Hematopoietic multipotent progenitor cell treated with erythropoietin and hydrocortisone succinate and interleukin-3 and kit ligand, for 8 days (in vitro differentiated cells): ENCODE measurements around the gene RASGEF1C.

Experiments
- DNase-seq: peaks from one replicate; pipeline ENCODE4 v3.0.0-alpha.2; 2015

Gene RASGEF1C

DNA sequence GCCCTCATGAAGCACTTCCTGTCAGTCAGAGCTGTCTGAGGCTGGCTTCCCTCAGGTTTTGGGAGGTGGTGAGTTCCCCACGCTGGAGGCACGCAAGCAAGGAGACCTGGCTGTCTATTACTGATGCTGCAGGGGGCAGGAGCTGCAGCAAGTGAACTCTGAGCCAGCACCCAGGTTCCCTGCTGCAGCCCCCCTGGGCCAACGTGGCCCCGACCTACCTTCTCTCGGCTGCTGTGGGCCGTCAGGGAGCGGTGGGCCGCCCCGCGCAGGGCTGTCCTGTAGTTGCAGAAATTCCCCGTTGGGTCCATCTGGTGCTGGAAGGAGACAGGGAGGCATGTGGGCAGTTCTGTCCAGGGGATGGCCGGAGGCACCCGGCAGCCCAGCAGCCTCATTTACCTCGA is 90.6 kb downstream of the RASGEF1C start:
- no peak for DNase-seq

DNA sequence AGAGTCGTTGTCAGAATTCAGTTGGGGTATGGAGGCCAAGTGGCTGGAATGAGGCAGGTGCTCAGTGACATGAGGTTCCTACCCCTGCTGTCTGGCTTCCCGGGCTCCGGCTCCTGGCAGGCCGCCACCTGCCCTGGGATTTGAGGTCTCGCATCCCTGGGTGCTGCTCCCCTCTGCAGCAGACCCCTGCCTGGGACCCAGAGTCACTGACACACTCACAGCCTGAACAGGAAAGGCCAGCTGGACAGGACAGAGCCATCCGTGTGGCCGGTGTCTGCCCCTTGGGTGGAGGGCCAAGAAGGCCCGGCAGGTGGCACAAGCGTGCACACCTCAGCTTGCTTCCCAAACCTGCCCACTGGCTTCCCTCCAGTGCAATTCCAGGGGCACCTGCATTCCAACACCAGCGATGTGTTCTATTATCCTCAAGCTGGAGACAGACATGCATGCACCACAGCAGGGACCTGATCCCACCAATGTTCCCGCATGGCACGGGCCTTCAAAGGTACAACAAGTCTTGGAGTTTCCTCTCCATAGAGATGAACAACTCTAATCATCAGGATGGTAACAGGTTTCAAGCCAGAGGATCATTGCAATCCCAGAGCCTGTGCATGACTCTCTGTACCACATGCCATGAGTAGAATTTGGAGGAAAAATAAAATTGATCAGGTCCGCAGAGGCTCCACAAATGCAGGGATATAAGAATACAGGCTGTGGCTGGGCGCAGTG is 91.8 kb downstream of the RASGEF1C start:
- DNase-seq: no peak

- DNase-seq: no peak
These were observed 92.7 kb downstream of the RASGEF1C start for GRCh38 chr5:180116077-180116999.

- no peak for DNase-seq
These were observed 93.5 kb downstream of the RASGEF1C start for GRCh38 chr5:180115326-180116076.

DNA sequence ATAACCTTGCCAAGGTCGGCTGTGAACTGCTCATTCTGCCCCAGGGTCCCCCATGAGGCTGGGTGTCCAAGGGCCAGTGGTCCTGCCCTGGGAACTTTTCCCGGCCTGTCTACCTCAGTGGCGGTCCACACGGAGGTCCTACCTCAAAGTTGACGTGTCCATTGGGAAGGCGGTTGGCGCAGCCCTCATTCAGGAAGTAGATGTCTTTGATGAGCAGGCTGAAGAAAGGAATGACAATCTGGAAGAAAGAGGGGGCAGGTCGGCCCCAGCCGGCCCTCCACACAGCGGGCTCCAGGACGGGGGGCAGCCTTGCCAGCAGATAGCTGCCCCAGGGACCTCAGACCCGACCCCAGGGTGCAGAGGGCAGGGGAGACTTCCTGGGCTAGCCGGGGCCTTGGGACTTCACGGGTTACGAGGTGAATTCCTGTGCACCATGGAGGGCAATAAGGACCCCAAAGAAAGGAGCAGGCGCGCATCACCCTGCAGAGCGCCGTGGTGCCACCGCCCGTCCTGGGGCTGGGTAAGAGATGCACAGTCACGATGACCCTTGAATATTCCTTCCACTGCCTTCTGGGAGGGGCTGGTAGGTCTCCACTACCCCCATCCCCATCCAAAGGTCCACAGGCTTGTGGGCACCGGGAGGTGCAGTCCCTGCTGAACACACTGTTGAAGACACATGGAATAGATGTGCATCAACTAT is 94.6 kb downstream of the RASGEF1C start:
- DNase-seq: no peak

DNA sequence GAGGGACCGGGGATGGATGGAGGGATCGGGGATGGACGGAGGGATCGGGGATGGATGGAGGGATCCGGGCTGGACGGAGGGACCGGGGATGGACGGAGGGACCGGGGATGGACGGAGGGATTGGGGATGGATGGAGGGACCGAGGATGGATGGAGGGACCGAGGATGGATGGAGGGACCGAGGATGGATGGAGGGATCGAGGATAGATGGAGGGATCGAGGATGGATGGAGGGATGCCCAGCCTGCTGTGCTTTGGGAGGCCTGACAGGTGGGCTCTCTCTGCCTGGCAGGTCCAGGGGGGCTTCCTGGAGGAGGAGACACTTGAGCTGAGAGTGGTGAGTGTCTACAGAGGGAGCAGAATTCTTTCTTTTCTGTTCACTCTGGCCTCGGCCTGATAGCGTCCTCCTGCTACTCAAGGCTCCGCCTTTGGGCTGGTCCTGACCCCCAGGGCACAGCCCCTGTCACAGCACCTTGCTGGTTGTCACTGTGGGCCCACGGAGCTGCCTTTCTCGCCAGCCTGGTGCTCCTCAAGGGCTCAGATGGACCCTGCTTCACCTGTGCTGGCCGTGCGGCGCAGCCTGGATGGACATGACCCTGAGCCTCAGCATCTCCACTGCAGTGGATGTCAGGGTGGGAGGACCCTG is 95.2 kb downstream of the RASGEF1C start:
- DNase-seq: no peak

- DNase-seq: no peak
These were observed 96.7 kb downstream of the RASGEF1C start for GRCh38 chr5:180112181-180112861.

DNA sequence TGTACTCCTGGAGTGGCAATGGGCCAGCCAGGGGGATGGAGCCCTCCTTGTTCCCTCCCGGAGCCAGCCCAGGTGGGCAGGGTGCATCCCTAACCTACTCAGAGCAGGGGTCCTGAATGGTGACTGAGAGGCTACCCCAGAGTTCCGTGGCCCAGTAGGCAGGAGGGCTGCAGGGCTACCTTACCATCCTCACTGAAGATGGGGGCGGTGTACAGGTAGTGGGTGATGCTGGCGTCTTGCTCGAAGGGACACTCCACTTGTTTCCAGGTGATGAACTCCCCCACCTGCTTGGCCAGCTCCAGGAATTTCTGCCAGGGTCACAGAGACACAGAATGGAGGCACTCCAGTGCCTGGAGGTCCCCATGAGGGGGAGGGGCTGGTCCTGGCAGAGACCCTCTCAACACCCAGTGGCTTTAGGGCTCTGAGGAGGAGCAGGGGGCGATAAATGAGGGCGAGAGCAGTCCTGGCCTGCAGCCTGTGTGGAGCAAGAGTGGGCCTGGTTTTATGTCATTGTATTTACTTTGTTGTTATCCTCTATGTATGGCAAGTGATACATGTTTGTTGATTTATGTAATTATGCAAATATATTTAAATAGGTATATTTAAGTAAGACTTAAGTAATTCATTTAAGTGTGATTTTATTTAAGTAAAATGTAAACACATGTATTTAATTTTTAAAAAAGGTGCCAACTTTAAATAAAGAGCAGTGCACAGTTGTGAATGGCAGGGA is 97.6 kb downstream of the RASGEF1C start:
- DNase-seq: no peak

DNA sequence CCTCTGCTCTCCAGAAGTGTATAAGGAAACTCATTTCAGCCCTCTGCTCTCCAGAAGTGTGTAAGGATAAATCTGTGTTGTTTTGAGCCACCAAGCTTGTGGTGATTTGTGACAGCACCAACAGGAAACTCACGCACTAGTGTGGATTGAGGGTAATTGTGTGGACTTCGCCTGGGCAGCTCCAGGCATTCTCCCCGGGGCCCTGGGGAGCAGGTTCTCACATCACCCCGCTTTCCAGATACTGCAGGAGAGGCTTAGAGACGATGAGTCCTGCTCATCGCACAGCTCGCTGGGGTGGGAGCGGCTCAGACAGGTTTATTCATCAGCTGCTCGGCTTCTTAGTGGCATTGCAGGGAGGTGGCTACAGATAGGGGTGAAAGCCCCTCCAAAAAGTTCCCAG is 99.1 kb downstream of the RASGEF1C start:
- no peak for DNase-seq

DNA sequence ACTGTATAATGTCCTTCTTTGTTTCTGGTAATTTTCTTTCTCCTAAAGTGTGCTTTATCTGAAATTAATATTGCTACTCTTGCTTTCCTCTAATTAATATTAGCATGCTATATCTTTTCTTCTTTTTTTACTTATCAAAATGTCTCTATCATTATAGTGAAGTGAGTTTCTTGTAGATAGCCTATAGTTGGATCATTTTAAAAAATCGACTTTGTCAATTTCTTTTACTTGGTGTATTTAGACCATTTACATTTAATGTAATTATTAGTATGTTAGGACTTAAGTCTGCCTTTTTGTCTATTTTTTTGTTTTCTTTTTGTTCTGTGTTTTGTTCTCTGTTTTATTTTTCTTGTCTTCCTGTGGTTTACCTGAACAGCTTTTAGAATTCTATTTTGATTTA is 102.0 kb downstream of the RASGEF1C start:
- DNase-seq: no peak

- peak; percentile 32 for DNase-seq
These were observed 103.1 kb downstream of the RASGEF1C start for GRCh38 chr5:180105827-180106312.

DNA sequence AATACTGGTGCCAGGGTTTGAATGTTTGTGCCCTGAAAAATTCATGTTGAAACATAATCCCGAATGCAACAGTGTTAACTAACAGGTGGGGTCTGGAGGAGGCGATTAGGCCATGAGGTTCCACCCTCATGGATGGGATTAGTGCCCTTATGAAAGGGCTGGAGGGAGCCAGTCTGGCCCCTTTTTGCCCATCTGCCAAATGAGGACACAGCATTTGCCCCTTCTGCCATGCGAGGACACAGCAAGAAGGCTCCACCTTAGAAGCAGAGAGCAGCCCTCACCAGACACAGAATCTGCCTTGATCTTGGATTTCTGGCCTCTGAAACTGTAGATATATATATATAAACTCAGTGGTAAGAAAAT is 104.9 kb downstream of the RASGEF1C start:
- no peak for DNase-seq

GRCh38 chr5:180103487-180104167 is 105.4 kb downstream of the RASGEF1C start:
- DNase-seq: no peak

- no peak for DNase-seq
These were observed 106.4 kb downstream of the RASGEF1C start for GRCh38 chr5:180102636-180103035.

DNA sequence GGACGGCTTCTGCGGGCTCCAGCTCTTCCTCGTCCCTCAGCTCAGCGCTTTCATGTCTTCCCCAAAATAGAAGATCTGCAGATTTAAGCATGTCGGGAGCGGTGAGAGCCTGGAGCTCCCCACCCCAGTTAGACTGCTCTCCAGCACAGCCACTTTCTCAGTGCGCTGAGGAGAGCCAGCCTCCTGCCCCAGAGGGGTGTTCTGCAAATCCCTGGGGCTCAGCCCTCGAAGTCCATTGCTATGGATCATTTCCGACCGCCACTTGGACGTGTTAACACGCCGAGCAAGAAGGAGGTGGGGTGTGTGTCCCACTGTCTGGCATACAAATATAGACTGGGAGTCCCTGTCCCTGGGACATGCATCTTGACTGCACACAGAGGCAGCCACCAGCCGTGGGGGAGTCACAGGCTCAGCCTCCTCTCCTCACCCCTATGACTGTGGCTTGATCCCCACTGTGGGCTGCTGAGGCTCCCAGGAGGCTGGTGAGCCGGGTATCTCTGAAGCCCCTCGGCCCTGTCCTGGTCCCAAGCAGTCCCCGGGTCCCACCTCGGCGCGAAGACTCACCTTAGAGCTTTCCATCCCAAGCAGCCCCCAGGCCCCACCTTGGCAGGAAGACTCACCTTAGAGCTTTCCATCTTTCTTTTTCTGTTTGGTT is 107.4 kb downstream of the RASGEF1C start:
- DNase-seq: no peak

GRCh38 chr5:180100621-180101450 is 108.2 kb downstream of the RASGEF1C start:
- DNase-seq: no peak

- no peak for DNase-seq
These were observed 109.0 kb downstream of the RASGEF1C start for GRCh38 chr5:180099733-180100611.
